AG04450 (cell line): ENCODE results near the gene OR6K3. TPM values are rescaled to one million over a fixed set of nuclear protein-coding genes. Genes with fewer than 3 reads are reported as not detected.

ENCODE experiments used
- CTCF ChIA-PET: fragments of 300-600, 350-600 bp; formaldehyde crosslinking; extraction: SDS; loops from one replicate; lab custom pipeline; 2022; ENCODE audit warnings: antibody characterized with exemption, inconsistent platforms; lab: Charles Lee
- POLR2A ChIA-PET: fragments of 350-600 bp; formaldehyde crosslinking; extraction: SDS; loops from one replicate; lab custom pipeline; 2021; ENCODE audit warnings: antibody characterized with exemption, inconsistent platforms; lab: Yijun Ruan, JAX
- DNase-seq: peaks from one replicate; pipeline ENCODE4 v3.0.0-alpha.2; 2011; ENCODE audit warnings: low read depth, low spot score
- H3K27ac ChIP-seq: one replicate; pipeline ENCODE4 v1.5.1; 2012; ENCODE audit warnings: low read depth, low read length, control low read depth
- H3K27me3 ChIP-seq: one replicate; pipeline ENCODE4 v1.6.0; 2012; ENCODE audit warnings: low read length; ENCODE audit not compliant: control insufficient read depth, insufficient read depth
- H3K4me3 ChIP-seq: 2 replicates; pipeline ENCODE4 v1.5.1; 2011; ENCODE audit warnings: mild to moderate bottlenecking, low read depth, low read length, control low read depth
- H3K9me3 ChIP-seq: 2 replicates; pipeline ENCODE4 v1.5.1; 2012; ENCODE audit warnings: low read length; ENCODE audit not compliant: control insufficient read depth, insufficient read depth
- CTCF ChIP-seq: IDR thresholded peaks from 2 replicates; pipeline ENCODE4 v1.5.1; 2011; ENCODE audit warnings: low read depth, low read length, control low read depth, inconsistent platforms
- polyA plus RNA-seq: library from polyadenylated mRNA; depleted of rRNA; stranded (reverse); fragments of >200 nt; gene quantifications from 2 replicates; pipeline ENCODE4 v1.2.3, GENCODE V29; 2011

The OR6K3 gene
- polyA plus RNA-seq, 1 experiment = not detected

- CTCF ChIA-PET = no interaction called here
- H3K27ac ChIP-seq = no peak overlapping the region
- no peak overlapping the region for H3K4me3 ChIP-seq
- no peak for TF ChIP-seq CTCF
- H3K27me3 ChIP-seq = no peaks in the 10 kb centered on the region
- H3K9me3 ChIP-seq = no peaks in the 10 kb centered on the region
- POLR2A ChIA-PET = no interaction called here
- no peak for DNase-seq
These were observed 3.2 kb downstream of the OR6K3 start for GRCh38 chr1:158717344-158717743.

- no peak overlapping the region for H3K27ac ChIP-seq
- ChIA-PET POLR2A (no interaction called here), CTCF (no interaction called here)
- no peaks in the 10 kb centered on the region for H3K9me3 ChIP-seq
- H3K27me3 ChIP-seq = no peaks in the 10 kb centered on the region
- no peak for TF ChIP-seq CTCF
- no peak for DNase-seq
- no peak overlapping the region for H3K4me3 ChIP-seq
These were observed 4.2 kb downstream of the OR6K3 start for GRCh38 chr1:158716335-158716734.

- Histone ChIP-seq H3K4me3 (no peak overlapping the region), H3K27ac (no peak overlapping the region), H3K9me3 (no peaks in the 10 kb centered on the region), H3K27me3 (no peaks in the 10 kb centered on the region)
- TF ChIP-seq CTCF = no peak
- ChIA-PET CTCF (no interaction called here), POLR2A (no interaction called here)
- no peak for DNase-seq
These were observed 5.8 kb downstream of the OR6K3 start for GRCh38 chr1:158714754-158715153.

GRCh38 chr1:158711098-158711497 is 9.4 kb downstream of the OR6K3 start:
- Histone ChIP-seq H3K4me3 (no peak overlapping the region), H3K27ac (no peak overlapping the region), H3K27me3 (no peaks in the 10 kb centered on the region), H3K9me3 (no peaks in the 10 kb centered on the region)
- ChIA-PET POLR2A (no interaction called here), CTCF (no interaction called here)
- no peak for DNase-seq
- no peak for TF ChIP-seq CTCF

- no peaks in the 10 kb centered on the region for H3K27me3 ChIP-seq
- no peak overlapping the region for H3K27ac ChIP-seq
- CTCF ChIA-PET = no interaction called here
- POLR2A ChIA-PET = no interaction called here
- no peaks in the 10 kb centered on the region for H3K9me3 ChIP-seq
- DNase-seq = no peak
- no peak for TF ChIP-seq CTCF
- no peak overlapping the region for H3K4me3 ChIP-seq
These were observed 14.4 kb downstream of the OR6K3 start for GRCh38 chr1:158706096-158706495.
